Activated naive CD4-positive, alpha-beta T cell treated with anti-CD3 and anti-CD28 coated beads, Interleukin-2, amount 10 ng/mL, durations not matched to agents 7 days and 5 days (primary cell): ENCODE data around the gene NR4A3.

Experiments used
- CTCF ChIA-PET: fragments of 350-600 bp; sonication (Branson Sonifier 250); formaldehyde crosslinking; loops from one replicate; lab custom pipeline; 2021; ENCODE audit warnings: antibody characterized with exemption; lab: Charles Lee
- DNase-seq: peaks from one replicate; pipeline ENCODE4 v3.0.0-alpha.2; 2020
- H3K27ac Mint-ChIP-seq: one replicate; pipeline ENCODE4 v1.8.0; 2021; ENCODE audit warnings: mild to moderate bottlenecking, moderate library complexity, mixed read lengths
- H3K27me3 Mint-ChIP-seq: one replicate; pipeline ENCODE4 v1.8.0; 2021; ENCODE audit warnings: mild to moderate bottlenecking, mixed read lengths
- H3K36me3 Mint-ChIP-seq: one replicate; pipeline ENCODE4 v1.8.0; 2021; ENCODE audit warnings: mixed read lengths
- H3K4me1 Mint-ChIP-seq: one replicate; pipeline ENCODE4 v1.8.0; 2021; ENCODE audit warnings: mixed read lengths
- H3K4me3 Mint-ChIP-seq: one replicate; pipeline ENCODE4 v1.8.0; 2021; ENCODE audit warnings: mild to moderate bottlenecking, moderate library complexity, mixed read lengths
- H3K9me3 Mint-ChIP-seq: one replicate; pipeline ENCODE4 v1.8.0; 2021; ENCODE audit warnings: mixed read lengths

NR4A3 gene

GRCh38 chr9:99820685-99821395 is 845 bp upstream of the NR4A3 start:
- Mint-ChIP-seq H3K9me3 (no peaks in the 10 kb centered on the region), H3K36me3 (no peaks in the 10 kb centered on the region), H3K27me3 (peaks cover 83% of the 10 kb centered on the region), H3K27ac (peak overlapping the region; percentile 90), H3K4me1 (peaks cover 63% of the 10 kb centered on the region), H3K4me3 (peak overlapping the region; percentile 92)
- peak; percentile 59 for DNase-seq
- CTCF ChIA-PET: interaction anchor here (0.8 to 1.4 kb wide), 4 partner anchors 10 to 589 kb away, joined by 3 to 4 read pairs (median 3); no protein-coding TSS in a partner anchor

GRCh38 chr9:99822109-99822805 is 572 bp downstream of the NR4A3 start:
- DNase-seq: peak; percentile 67
- Mint-ChIP-seq H3K4me3 (peak overlapping the region; percentile 92), H3K9me3 (no peaks in the 10 kb centered on the region), H3K4me1 (peaks cover 74% of the 10 kb centered on the region), H3K27ac (peak overlapping the region; percentile 85), H3K36me3 (no peaks in the 10 kb centered on the region), H3K27me3 (peaks cover 86% of the 10 kb centered on the region)
- CTCF ChIA-PET: interaction anchor here (0.7 to 1.4 kb wide), 4 partner anchors 11 to 556 kb away, joined by 3 to 4 read pairs (median 3); no protein-coding TSS in a partner anchor

- Mint-ChIP-seq H3K9me3 (no peaks in the 10 kb centered on the region), H3K4me3 (peak overlapping the region; percentile 92), H3K36me3 (no peaks in the 10 kb centered on the region), H3K27me3 (peaks cover 92% of the 10 kb centered on the region), H3K27ac (peak overlapping the region; percentile 11), H3K4me1 (peaks cover 74% of the 10 kb centered on the region)
- CTCF ChIA-PET: interaction anchor here (0.7 to 1.8 kb wide), 2 partner anchors 557 to 638 kb away, joined by 3 to 6 read pairs; no protein-coding TSS in a partner anchor
- DNase-seq: peak; percentile 30
Measured at GRCh38 chr9:99822806-99823591, 1.3 kb downstream of the NR4A3 start.

- peaks cover 93% of the 10 kb centered on the region for H3K27me3 Mint-ChIP-seq
- H3K36me3 Mint-ChIP-seq: no peaks in the 10 kb centered on the region
- H3K4me3 Mint-ChIP-seq: peak overlapping the region; percentile 92
- no peak overlapping the region for H3K27ac Mint-ChIP-seq
- CTCF ChIA-PET: interaction anchor here (0.9 to 2.6 kb wide), 20 partner anchors 9 to 773 kb away, joined by 3 to 16 read pairs (median 6); no protein-coding TSS in a partner anchor
- peaks cover 68% of the 10 kb centered on the region for H3K4me1 Mint-ChIP-seq
- H3K9me3 Mint-ChIP-seq: no peaks in the 10 kb centered on the region
- peak; percentile 56 for DNase-seq
Measured at GRCh38 chr9:99823681-99824377, 2.1 kb downstream of the NR4A3 start.

GRCh38 chr9:99824378-99825171 is 2.9 kb downstream of the NR4A3 start:
- Mint-ChIP-seq H3K9me3 (no peaks in the 10 kb centered on the region), H3K36me3 (no peaks in the 10 kb centered on the region), H3K4me3 (peak overlapping the region; percentile 92), H3K4me1 (peaks cover 63% of the 10 kb centered on the region), H3K27ac (no peak overlapping the region), H3K27me3 (peaks cover 96% of the 10 kb centered on the region)
- CTCF ChIA-PET: interaction anchor here (0.5 to 2.6 kb wide), 27 partner anchors 8 to 772 kb away, joined by 3 to 16 read pairs (median 6); no protein-coding TSS in a partner anchor
- peak; percentile 81 for DNase-seq

- H3K27me3 Mint-ChIP-seq: peaks cover 97% of the 10 kb centered on the region
- H3K4me1 Mint-ChIP-seq: peaks cover 58% of the 10 kb centered on the region
- H3K9me3 Mint-ChIP-seq: no peaks in the 10 kb centered on the region
- no peak for DNase-seq
- CTCF ChIA-PET: interaction anchor here (0.5 to 2.6 kb wide), 31 partner anchors 7 to 772 kb away, joined by 3 to 16 read pairs (median 5); no protein-coding TSS in a partner anchor
- peak overlapping the region; percentile 22 for H3K27ac Mint-ChIP-seq
- H3K4me3 Mint-ChIP-seq: peak overlapping the region; percentile 66
- no peaks in the 10 kb centered on the region for H3K36me3 Mint-ChIP-seq
Measured at GRCh38 chr9:99825172-99826046, 3.7 kb downstream of the NR4A3 start.

- Mint-ChIP-seq H3K4me1 (peaks cover 52% of the 10 kb centered on the region), H3K4me3 (no peak overlapping the region), H3K27me3 (peaks cover 85% of the 10 kb centered on the region), H3K27ac (no peak overlapping the region), H3K36me3 (no peaks in the 10 kb centered on the region), H3K9me3 (no peaks in the 10 kb centered on the region)
- CTCF ChIA-PET: interaction anchor here (1.0 to 2.6 kb wide), 6 partner anchors 23 to 184 kb away, joined by 3 to 16 read pairs (median 5); no protein-coding TSS in a partner anchor
- no peak for DNase-seq
Measured at GRCh38 chr9:99826579-99826978, 4.9 kb downstream of the NR4A3 start.

- CTCF ChIA-PET: interaction anchor here (1.3 kb wide), 1 partner anchor 184 kb away, joined by 3 read pairs; no protein-coding TSS in a partner anchor
- Mint-ChIP-seq H3K27me3 (peaks cover 79% of the 10 kb centered on the region), H3K4me3 (no peak overlapping the region), H3K36me3 (no peaks in the 10 kb centered on the region), H3K27ac (no peak overlapping the region), H3K9me3 (no peaks in the 10 kb centered on the region), H3K4me1 (peaks cover 45% of the 10 kb centered on the region)
- DNase-seq: no peak
Measured at GRCh38 chr9:99827244-99827643, 5.6 kb downstream of the NR4A3 start.

- peaks cover 37% of the 10 kb centered on the region for H3K4me1 Mint-ChIP-seq
- H3K27ac Mint-ChIP-seq: no peak overlapping the region
- H3K27me3 Mint-ChIP-seq: peaks cover 71% of the 10 kb centered on the region
- no peak overlapping the region for H3K4me3 Mint-ChIP-seq
- H3K36me3 Mint-ChIP-seq: no peaks in the 10 kb centered on the region
- CTCF ChIA-PET: interaction anchor here (1.3 kb wide), 1 partner anchor 183 kb away, joined by 3 read pairs; no protein-coding TSS in a partner anchor
- H3K9me3 Mint-ChIP-seq: no peaks in the 10 kb centered on the region
- DNase-seq: no peak
Measured at GRCh38 chr9:99828054-99828416, 6.3 kb downstream of the NR4A3 start.

- H3K27ac Mint-ChIP-seq: no peak overlapping the region
- H3K36me3 Mint-ChIP-seq: no peaks in the 10 kb centered on the region
- CTCF ChIA-PET: interaction anchor here (0.8 to 1.1 kb wide), 2 partner anchors 9 to 77 kb away, joined by 3 to 4 read pairs; no protein-coding TSS in a partner anchor
- peaks cover 69% of the 10 kb centered on the region for H3K27me3 Mint-ChIP-seq
- DNase-seq: no peak
- H3K9me3 Mint-ChIP-seq: no peaks in the 10 kb centered on the region
- H3K4me3 Mint-ChIP-seq: no peak overlapping the region
- peaks cover 31% of the 10 kb centered on the region for H3K4me1 Mint-ChIP-seq
Measured at GRCh38 chr9:99828417-99829176, 6.9 kb downstream of the NR4A3 start.

- DNase-seq: no peak
- Mint-ChIP-seq H3K27me3 (peaks cover 34% of the 10 kb centered on the region), H3K9me3 (no peaks in the 10 kb centered on the region), H3K4me3 (no peak overlapping the region), H3K27ac (no peak overlapping the region), H3K36me3 (no peaks in the 10 kb centered on the region), H3K4me1 (no peaks in the 10 kb centered on the region)
- CTCF ChIA-PET: interaction anchor here (1.0 kb wide), 1 partner anchor 7 kb away, joined by 3 read pairs; no protein-coding TSS in a partner anchor
Measured at GRCh38 chr9:99831857-99832557, 10.3 kb downstream of the NR4A3 start.
